ENCODE data around the gene MTUS2.

The MTUS2 gene

GRCh38 chr13:29266756-29267733, 446.9 kb downstream of the MTUS2 start:
- no peak for DNase-seq

GRCh38 chr13:29270271-29270985, 450.3 kb downstream of the MTUS2 start:
- DNase-seq, result no peak

GRCh38 chr13:29271606-29272005, 451.5 kb downstream of the MTUS2 start:
- DNase-seq, result no peak

- no peak for DNase-seq
Observed at GRCh38 chr13:29279356-29280254, 459.5 kb downstream of the MTUS2 start.

GRCh38 chr13:29281932-29282495, 461.9 kb downstream of the MTUS2 start:
- no peak for DNase-seq

GRCh38 chr13:29284726-29285125, 464.6 kb downstream of the MTUS2 start:
- no peak for DNase-seq

GRCh38 chr13:29287237-29287636, 467.1 kb downstream of the MTUS2 start:
- no peak for DNase-seq

- DNase-seq, result no peak
Observed at GRCh38 chr13:29292045-29292444, 471.9 kb downstream of the MTUS2 start.

GRCh38 chr13:29294821-29295220, 474.7 kb downstream of the MTUS2 start:
- no peak for DNase-seq

GRCh38 chr13:29301027-29301426, 480.9 kb downstream of the MTUS2 start:
- no peak for DNase-seq

- DNase-seq, result no peak
Observed at GRCh38 chr13:29304148-29304547, 484.0 kb downstream of the MTUS2 start.

GRCh38 chr13:29310806-29311205, 490.7 kb downstream of the MTUS2 start:
- no peak for DNase-seq

GRCh38 chr13:29315847-29316246, 495.7 kb downstream of the MTUS2 start:
- DNase-seq, result no peak

GRCh38 chr13:29317828-29318227, 497.7 kb downstream of the MTUS2 start:
- no peak for DNase-seq

GRCh38 chr13:29318741-29319140, 498.6 kb downstream of the MTUS2 start:
- no peak for DNase-seq

- no peak for DNase-seq
Observed at GRCh38 chr13:29319451-29319850, 499.3 kb downstream of the MTUS2 start.

- no peak for DNase-seq
Observed at GRCh38 chr13:29323954-29324353, 503.8 kb downstream of the MTUS2 start.

- no peak for DNase-seq
Observed at GRCh38 chr13:29324601-29325000, 504.5 kb downstream of the MTUS2 start.

- no peak for DNase-seq
Observed at GRCh38 chr13:29328501-29328900, 508.4 kb downstream of the MTUS2 start.

- DNase-seq, result no peak
Observed at GRCh38 chr13:29336356-29336755, 516.2 kb downstream of the MTUS2 start.

GRCh38 chr13:29339386-29340272, 519.5 kb downstream of the MTUS2 start:
- DNase-seq, result no peak
